SU-DHL-6 (cell line): ENCODE measurements around the gene MEIS2.

Experiments used
- CTCF ChIP-seq: fragments of 200-600 bp; sonication (generic); IDR thresholded peaks from one replicate; pipeline ENCODE4 v1.5.1; 2017; ENCODE audit warnings: antibody characterized with exemption, mild to moderate bottlenecking, low read length, moderate library complexity; ENCODE audit not compliant: insufficient read depth, poor library complexity, severe bottlenecking
- EZH2phosphoT487 ChIP-seq: fragments of 200-600 bp; sonication (generic), shearing (Covaris generic); conservative IDR thresholded peaks from 2 replicates; pipeline ENCODE4 v1.6.1; 2018; ENCODE audit warnings: mild to moderate bottlenecking, antibody characterized with exemption, low read length, moderate library complexity, mixed read lengths

- TF ChIP-seq CTCF (no peak), EZH2phosphoT487 (no peak)
Observed at GRCh38 chr15:37007301-37007700, 93.0 kb downstream of the MEIS2 start.
